Fibroblast of the aortic adventitia (primary cell): ENCODE measurements around the gene COL4A2. TPM values are rescaled to one million over a fixed set of nuclear protein-coding genes. Genes with fewer than 3 reads are reported as not detected.

Experiments used
- DNase-seq: peaks from one replicate; pipeline ENCODE4 v3.0.0-alpha.2; 2010; ENCODE audit warnings: low read depth
- H3K4me3 ChIP-seq: 2 replicates; pipeline ENCODE4 v1.5.1; 2011; ENCODE audit warnings: low read depth, mild to moderate bottlenecking, control low read depth, low read length, moderate library complexity
- CTCF ChIP-seq: IDR thresholded peaks from 2 replicates; pipeline ENCODE4 v1.5.1; 2011; ENCODE audit warnings: mild to moderate bottlenecking, low read length, control low read depth, inconsistent platforms; ENCODE audit not compliant: insufficient read depth
- total RNA-seq: library from RNA; depleted of rRNA; stranded (reverse); fragments of >200 nt; gene quantifications from 2 replicates; pipeline ENCODE4 v1.2.3, GENCODE V29; 2012; ENCODE audit warnings: low replicate concordance

COL4A2 gene
- total RNA-seq, 1 donor: 53.3 TPM

DNA sequence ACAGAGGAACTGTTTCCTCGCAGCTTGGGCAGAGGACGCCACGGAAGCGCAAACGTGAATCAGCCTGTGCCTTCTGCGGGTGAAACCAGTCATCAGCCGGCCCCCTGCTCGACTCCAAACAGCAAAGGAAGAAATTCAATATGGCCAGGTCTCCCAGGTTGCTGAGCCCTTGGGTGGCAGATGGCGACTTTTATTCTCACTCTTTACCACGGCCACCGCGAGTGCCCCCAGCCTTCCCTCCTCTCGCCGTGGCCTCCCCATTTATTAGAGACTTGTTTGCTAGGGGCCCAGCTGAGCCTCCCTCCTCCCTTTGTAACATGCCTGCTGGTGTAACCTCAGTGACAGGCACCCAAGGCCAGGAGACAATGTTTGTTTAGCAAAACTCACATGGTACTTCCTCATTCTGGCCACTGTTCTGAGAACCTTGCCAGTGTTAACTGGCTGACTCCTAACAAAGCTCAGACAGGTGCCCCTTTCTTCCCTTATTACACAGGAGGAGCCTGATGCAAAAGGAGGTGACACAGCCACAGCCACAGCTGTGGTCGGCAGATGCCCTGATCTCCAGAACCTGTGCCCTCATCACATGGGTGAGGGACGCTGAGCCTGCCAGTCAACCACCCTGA lies 248.6 kb downstream of the COL4A2 start:
- no peak overlapping the region for H3K4me3 ChIP-seq
- TF ChIP-seq CTCF: no peak
- no peak for DNase-seq

- no peak overlapping the region for H3K4me3 ChIP-seq
- DNase-seq: no peak
- TF ChIP-seq CTCF: no peak
Measured at GRCh38 chr13:110556224-110556606, 249.1 kb downstream of the COL4A2 start.

DNA sequence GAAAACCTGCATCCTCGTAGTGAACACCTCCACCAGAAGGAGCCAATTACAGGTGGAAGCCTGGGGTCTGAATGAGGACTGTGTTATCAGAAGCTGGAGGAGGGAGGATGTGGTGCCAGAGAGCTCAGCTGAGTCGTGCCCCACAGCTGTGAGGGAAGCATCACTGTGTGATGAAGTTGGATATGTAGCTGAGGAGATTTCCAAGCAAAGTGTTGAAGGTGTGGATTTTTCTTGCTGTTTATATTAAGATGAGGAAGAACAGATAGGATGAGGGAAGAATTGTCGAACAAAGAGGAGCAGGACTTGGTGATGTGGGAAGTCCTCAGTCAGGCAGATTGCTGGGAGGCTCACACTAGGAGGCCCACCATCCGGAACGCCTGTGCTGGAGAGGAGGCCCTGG lies 250.0 kb downstream of the COL4A2 start:
- DNase-seq: no peak
- no peak for TF ChIP-seq CTCF
- H3K4me3 ChIP-seq: no peak overlapping the region

- TF ChIP-seq CTCF: no peak
- no peak for DNase-seq
- H3K4me3 ChIP-seq: no peak overlapping the region
Measured at GRCh38 chr13:110557610-110558305, 250.7 kb downstream of the COL4A2 start.

GRCh38 chr13:110559429-110559943 lies 252.4 kb downstream of the COL4A2 start:
- DNase-seq: peak; percentile 52
- no peak for TF ChIP-seq CTCF
- H3K4me3 ChIP-seq: peak overlapping the region; percentile 82

DNA sequence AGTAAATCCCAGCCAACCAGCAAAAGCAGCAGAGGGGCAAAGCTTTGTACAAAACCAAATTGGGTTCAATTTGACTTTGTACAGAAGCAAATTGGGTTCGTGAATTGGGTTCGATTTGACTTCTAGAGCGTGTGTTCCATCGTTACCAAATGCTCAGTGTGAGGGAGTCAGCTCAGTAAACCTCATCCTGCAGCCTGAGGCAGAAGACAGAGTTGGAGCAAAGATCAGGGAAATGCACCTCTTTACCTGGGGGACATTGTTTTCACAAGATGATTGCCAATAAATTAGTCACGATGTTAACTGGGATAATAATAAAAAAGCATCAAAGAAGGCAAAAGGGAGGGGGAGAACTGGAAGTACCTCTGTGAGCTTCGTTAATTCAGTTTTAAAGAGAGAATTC lies 252.9 kb downstream of the COL4A2 start:
- no peak for TF ChIP-seq CTCF
- DNase-seq: peak; percentile 6
- H3K4me3 ChIP-seq: peak overlapping the region; percentile 82
